ENCODE results near the gene ZFP90.

- TF ChIP-seq POLR2A (IDR thresholded peaks at IDR 0.05; ENCODE audit: low read depth, low read length) (no peak), TAF1 (IDR thresholded peaks at IDR 0.05; ENCODE audit: low read depth, low read length) (no peak)
Measured at GRCh38 chr16:68528233-68528632, 10.9 kb upstream of the ZFP90 start.

Data from GM12891 (cell line).